IgD-negative memory B cell (primary cell): Measurements from ENCODE around the gene ADH4. TPM values are rescaled to one million over a fixed set of nuclear protein-coding genes. Genes with fewer than 3 reads are reported as not detected.
"Not testable (repeated sequence)": the region's sequence is repeated elsewhere in the genome, so short reads cannot be mapped to it uniquely, and the experiment has no call there.

Experiments used
- H3K27ac Mint-ChIP-seq, 3 donors: one replicate each; pipeline ENCODE4 v1.8.0; 2020 to 2022; ENCODE audit warnings: mild to moderate bottlenecking in 3 of 3, mixed read lengths in 3 of 3, moderate library complexity in 1 of 3
- H3K27me3 Mint-ChIP-seq: one replicate; pipeline ENCODE4 v1.8.0; 2021; ENCODE audit warnings: mixed read lengths
- H3K36me3 Mint-ChIP-seq: one replicate; pipeline ENCODE4 v1.8.0; 2020; ENCODE audit warnings: mild to moderate bottlenecking, mixed read lengths
- H3K4me1 Mint-ChIP-seq, 3 donors: one replicate each; pipeline ENCODE4 v1.8.0; 2020 to 2022; ENCODE audit warnings: mixed read lengths in 3 of 3, mild to moderate bottlenecking in 1 of 3
- H3K4me3 Mint-ChIP-seq, 4 donors: one replicate each; pipeline ENCODE4 v1.8.0; 2020 to 2022; ENCODE audit warnings: mild to moderate bottlenecking in 4 of 4, mixed read lengths in 4 of 4, moderate library complexity in 3 of 4
- H3K9me3 Mint-ChIP-seq, 3 donors: one replicate each; pipeline ENCODE4 v1.8.0; 2020 to 2021; ENCODE audit warnings: mixed read lengths in 3 of 3, mild to moderate bottlenecking in 1 of 3
- polyA plus RNA-seq: library from polyadenylated mRNA; unstranded; fragments of 300-500 nt; fragmentation: Illumina TruSeq; gene quantifications from one replicate; pipeline ENCODE4 v1.2.3, GENCODE V29; 2021

ADH4 gene
- polyA plus RNA-seq, 1 donor from 2014 or later = not detected

GRCh38 chr4:99151995-99152394 lies 7.9 kb upstream of the ADH4 start:
- Mint-ChIP-seq H3K9me3 (peaks cover 0 to 4% (median 0%) of the 10 kb centered on the region in 3 donors), H3K4me1 (peaks cover 0 to 2% (median 0%) of the 10 kb centered on the region in 3 donors), H3K27ac (no peak overlapping the region), H3K4me3 (no peak overlapping the region), H3K27me3 (no peaks in the 10 kb centered on the region), H3K36me3 (no peaks in the 10 kb centered on the region)

GRCh38 chr4:99151452-99151851 lies 7.4 kb upstream of the ADH4 start:
- H3K4me3 Mint-ChIP-seq = no peak overlapping the region
- H3K27me3 Mint-ChIP-seq = no peaks in the 10 kb centered on the region
- H3K4me1 Mint-ChIP-seq = peaks cover 0 to 2% (median 0%) of the 10 kb centered on the region in 3 donors
- no peak overlapping the region for H3K27ac Mint-ChIP-seq
- no peaks in the 10 kb centered on the region for H3K36me3 Mint-ChIP-seq
- H3K9me3 Mint-ChIP-seq = peaks cover 0 to 4% (median 0%) of the 10 kb centered on the region in 3 donors

- no peak overlapping the region for H3K27ac Mint-ChIP-seq
- peaks cover 0 to 4% (median 0%) of the 10 kb centered on the region in 3 donors for H3K9me3 Mint-ChIP-seq
- H3K27me3 Mint-ChIP-seq = no peaks in the 10 kb centered on the region
- no peaks in the 10 kb centered on the region for H3K36me3 Mint-ChIP-seq
- H3K4me3 Mint-ChIP-seq = no peak overlapping the region
- H3K4me1 Mint-ChIP-seq = peaks cover 0 to 2% (median 0%) of the 10 kb centered on the region in 3 donors
Observed at GRCh38 chr4:99149426-99150019, 5.4 kb upstream of the ADH4 start.

GRCh38 chr4:99148550-99148949 lies 4.5 kb upstream of the ADH4 start:
- H3K27ac Mint-ChIP-seq = no peak overlapping the region
- no peaks in the 10 kb centered on the region for H3K36me3 Mint-ChIP-seq
- H3K27me3 Mint-ChIP-seq = no peaks in the 10 kb centered on the region
- H3K4me3 Mint-ChIP-seq = no peak overlapping the region
- peaks cover 0 to 2% (median 0%) of the 10 kb centered on the region in 3 donors for H3K4me1 Mint-ChIP-seq
- H3K9me3 Mint-ChIP-seq = peaks cover 0 to 4% (median 0%) of the 10 kb centered on the region in 3 donors

- no peak overlapping the region for H3K4me3 Mint-ChIP-seq
- peaks cover 0 to 2% (median 0%) of the 10 kb centered on the region in 3 donors for H3K4me1 Mint-ChIP-seq
- H3K9me3 Mint-ChIP-seq = no peaks in the 10 kb centered on the region
- no peak overlapping the region for H3K27ac Mint-ChIP-seq
- H3K27me3 Mint-ChIP-seq = no peaks in the 10 kb centered on the region
- H3K36me3 Mint-ChIP-seq = peaks cover 2% of the 10 kb centered on the region
Observed at GRCh38 chr4:99144587-99144986, 490 bp upstream of the ADH4 start.

- no peaks in the 10 kb centered on the region for H3K9me3 Mint-ChIP-seq
- H3K36me3 Mint-ChIP-seq = no peaks in the 10 kb centered on the region
- no peak overlapping the region for H3K27ac Mint-ChIP-seq
- H3K27me3 Mint-ChIP-seq = no peaks in the 10 kb centered on the region
- no peaks in the 10 kb centered on the region for H3K4me1 Mint-ChIP-seq
- H3K4me3 Mint-ChIP-seq = no peak overlapping the region
Observed at GRCh38 chr4:99136329-99136728, 7.8 kb downstream of the ADH4 start.

- Mint-ChIP-seq H3K27ac (no peak overlapping the region), H3K4me3 (no peak overlapping the region), H3K4me1 (no peaks in the 10 kb centered on the region), H3K27me3 (no peaks in the 10 kb centered on the region), H3K36me3 (no peaks in the 10 kb centered on the region), H3K9me3 (no peaks in the 10 kb centered on the region)
Observed at GRCh38 chr4:99135541-99136162, 8.4 kb downstream of the ADH4 start.

- Mint-ChIP-seq H3K4me1 (no peaks in the 10 kb centered on the region), H3K27ac (no peak overlapping the region), H3K4me3 (no peak overlapping the region), H3K9me3 (peaks cover 0 to under 1% (median 0%) of the 10 kb centered on the region in 3 donors), H3K27me3 (no peaks in the 10 kb centered on the region), H3K36me3 (no peaks in the 10 kb centered on the region)
Observed at GRCh38 chr4:99134586-99134985, 9.5 kb downstream of the ADH4 start.

- Mint-ChIP-seq H3K27me3 (no peaks in the 10 kb centered on the region), H3K4me3 (no peak overlapping the region), H3K27ac (no peak overlapping the region)
Observed at GRCh38 chr4:99131378-99131777, 12.7 kb downstream of the ADH4 start.

GRCh38 chr4:99126376-99126775 lies 17.7 kb downstream of the ADH4 start:
- peaks cover 0 to 3% (median 0%) of the 10 kb centered on the region in 3 donors for H3K9me3 Mint-ChIP-seq
- no peak overlapping the region for H3K27ac Mint-ChIP-seq
- H3K4me3 Mint-ChIP-seq = no peak overlapping the region
- peaks cover 4% of the 10 kb centered on the region for H3K27me3 Mint-ChIP-seq
- H3K4me1 Mint-ChIP-seq = no peaks in the 10 kb centered on the region
- H3K36me3 Mint-ChIP-seq = peaks cover 2% of the 10 kb centered on the region

More at GRCh38 chr4:99131378-99131777, 12.7 kb downstream of the ADH4 start:
- Mint-ChIP-seq H3K4me1 (no peaks in the 10 kb centered on the region), H3K36me3 (no peaks in the 10 kb centered on the region), H3K9me3 (peaks cover 0 to 3% (median 0%) of the 10 kb centered on the region in 3 donors)

- Mint-ChIP-seq H3K36me3 (peaks cover 3% of the 10 kb centered on the region), H3K27me3 (peaks cover 8% of the 10 kb centered on the region), H3K27ac (no peak overlapping the region), H3K4me3 (no peak overlapping the region), H3K4me1 (no peaks in the 10 kb centered on the region), H3K9me3 (no peaks in the 10 kb centered on the region)
Observed at GRCh38 chr4:99121008-99121407, 23.1 kb downstream of the ADH4 start.

GRCh38 chr4:99120501-99120900 lies 23.6 kb downstream of the ADH4 start:
- no peak overlapping the region for H3K27ac Mint-ChIP-seq
- H3K4me3 Mint-ChIP-seq = no peak overlapping the region
- no peaks in the 10 kb centered on the region for H3K4me1 Mint-ChIP-seq
- H3K27me3 Mint-ChIP-seq = peaks cover 5% of the 10 kb centered on the region
- H3K9me3 Mint-ChIP-seq = peaks cover 0 to 1% (median 0%) of the 10 kb centered on the region in 3 donors
- H3K36me3 Mint-ChIP-seq = peaks cover 3% of the 10 kb centered on the region

GRCh38 chr4:99117876-99118693 lies 26.0 kb downstream of the ADH4 start:
- no peak overlapping the region for H3K4me3 Mint-ChIP-seq
- peaks cover 4% of the 10 kb centered on the region for H3K27me3 Mint-ChIP-seq
- H3K27ac Mint-ChIP-seq = no peak overlapping the region
- H3K4me1 Mint-ChIP-seq = no peaks in the 10 kb centered on the region
- peaks cover 0 to 1% (median 0%) of the 10 kb centered on the region in 3 donors for H3K9me3 Mint-ChIP-seq
- H3K36me3 Mint-ChIP-seq = peaks cover 3% of the 10 kb centered on the region

- H3K9me3 Mint-ChIP-seq, H3K4me3 Mint-ChIP-seq, H3K27me3 Mint-ChIP-seq, H3K27ac Mint-ChIP-seq, H3K36me3 Mint-ChIP-seq, H3K4me1 Mint-ChIP-seq: not testable (repeated sequence)
Observed at GRCh38 chr4:99117122-99117841, 26.8 kb downstream of the ADH4 start.

- H3K27me3 Mint-ChIP-seq, H3K9me3 Mint-ChIP-seq, H3K4me1 Mint-ChIP-seq, H3K4me3 Mint-ChIP-seq, H3K36me3 Mint-ChIP-seq, H3K27ac Mint-ChIP-seq: not testable (repeated sequence)
Observed at GRCh38 chr4:99109286-99109685, 34.8 kb downstream of the ADH4 start.
